ENCODE data around the gene LRMDA.

GRCh38 chr10:76492678-76493472 lies 1061.5 kb downstream of the LRMDA start:
- TF ChIP-seq ZNF512 (CRISPR knock-in tag; IDR thresholded peaks at IDR 0.05): no peak
- TF ChIP-seq SP140L (CRISPR knock-in tag; IDR thresholded peaks at IDR 0.05; ENCODE audit: borderline replicate concordance): no peak
- TF ChIP-seq ZNF326 (CRISPR knock-in tag; IDR thresholded peaks at IDR 0.05; ENCODE audit: borderline replicate concordance): no peak
- no peak for TF ChIP-seq CTCF (CRISPR knock-in tag; IDR thresholded peaks at IDR 0.05)
- TF ChIP-seq USF2 (IDR thresholded peaks at IDR 0.05; ENCODE audit: low read depth, low read length): no peak
- no peak for TF ChIP-seq USF2 (CRISPR knock-in tag; IDR thresholded peaks at IDR 0.05; ENCODE audit: borderline replicate concordance)
- no peak for TF ChIP-seq POLR2A (IDR thresholded peaks at IDR 0.05; ENCODE audit: insufficient read depth in 1 of 2, low read depth in 2 of 2, low read length in 2 of 2)
- TF ChIP-seq RELA (CRISPR knock-in tag; IDR thresholded peaks at IDR 0.05): no peak
- TF ChIP-seq SMAD1 (CRISPR knock-in tag; IDR thresholded peaks at IDR 0.05; ENCODE audit: borderline replicate concordance, low read depth): no peak
- no peak for TF ChIP-seq ZNF329 (CRISPR knock-in tag; IDR thresholded peaks at IDR 0.05; ENCODE audit: low read depth)
- TF ChIP-seq SALL2 (CRISPR knock-in tag; IDR thresholded peaks at IDR 0.05): no peak
- no peak for TF ChIP-seq ZFAT (CRISPR knock-in tag; conservative IDR thresholded peaks at IDR 0.05)
- TF ChIP-seq SRF (IDR thresholded peaks at IDR 0.05; ENCODE audit: low read depth, low read length): no peak
- no peak for TF ChIP-seq ZNF121 (CRISPR knock-in tag; IDR thresholded peaks at IDR 0.05)
- no peak for TF ChIP-seq ZNF589 (CRISPR knock-in tag; conservative IDR thresholded peaks at IDR 0.05)

Data from HepG2 (cell line).